ENCODE results near the gene DLK2. TPM values are rescaled to one million over a fixed set of nuclear protein-coding genes. Genes with fewer than 3 reads are reported as not detected.

DLK2 gene
- total RNA-seq, 1 experiment from 2014 or later, result 1.6 TPM

DNA sequence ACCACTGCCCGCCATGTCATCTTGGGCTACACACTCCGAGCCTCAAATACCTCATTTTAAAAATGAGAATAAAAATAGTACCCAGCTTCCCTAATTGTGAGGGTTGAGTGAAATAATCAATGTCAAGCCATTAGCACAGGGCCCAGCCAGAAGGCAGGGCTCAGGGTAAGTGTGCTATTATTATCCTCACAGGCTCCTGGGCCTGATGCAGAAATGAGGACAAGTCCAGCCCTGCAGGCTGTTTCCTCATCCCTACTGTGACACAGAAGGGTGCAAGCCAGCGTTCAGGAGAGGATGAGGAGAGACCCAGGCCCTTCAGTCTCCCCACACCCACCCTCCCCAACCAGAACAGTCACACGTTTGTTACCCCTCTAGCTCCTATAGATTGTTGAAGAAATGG, 4.0 kb downstream of the DLK2 start:
- POLR2A ChIA-PET, result no interaction called here
- BruUV-seq (replicated peaks), result no TSS peak

More for the DNA sequence above, 4.0 kb downstream of the DLK2 start:
- Histone ChIP-seq H3K4me2 (ENCODE audit: low read length) (no peak overlapping the region), H3K4me1 (ENCODE audit: control insufficient read depth in 1 of 2, insufficient read depth in 2 of 2, low read length in 2 of 2) (peaks cover 5 to 17% of the 10 kb centered on the region in 2 experiments; a peak in 3 of 4 replicates), H3K9me3 (ENCODE audit: control insufficient read depth in 1 of 2, insufficient read depth in 1 of 2, low read depth in 1 of 2, low read length in 2 of 2) (no peaks in the 10 kb centered on the region), H3K27ac (ENCODE audit: low read depth, low read length) (no peak overlapping the region), H3K4me3 (replicated peaks in 1 of 2; ENCODE audit: low read depth in 1 of 2, low read length in 2 of 2) (no peak overlapping the region), H3K9me2 (ENCODE audit: insufficient read depth) (no peaks in the 10 kb centered on the region), H3K27me3 (ENCODE audit: insufficient read depth, low read length) (no peaks in the 10 kb centered on the region), H3K36me3 (ENCODE audit: control insufficient read depth in 1 of 2, insufficient read depth in 2 of 2, low read length in 2 of 2) (peaks cover 0 to 3% of the 10 kb centered on the region in 2 experiments; a peak in 3 of 4 replicates), H3K9ac (ENCODE audit: low read length) (no peak overlapping the region), H3K79me2 (ENCODE audit: insufficient read depth, low read length) (no peaks in the 10 kb centered on the region), H2AFZ (ENCODE audit: low read depth, low read length, poor library complexity, severe bottlenecking) (no peak overlapping the region), H4K20me1 (ENCODE audit: insufficient read depth) (no peaks in the 10 kb centered on the region)
- TF ChIP-seq FOSL1 (IDR thresholded peaks at IDR 0.05; ENCODE audit: low read depth), result no peak
- no peak for TF ChIP-seq ZNF274 (IDR thresholded peaks at IDR 0.05; ENCODE audit: low read depth, low read length)
- TF ChIP-seq JUND (IDR thresholded peaks at IDR 0.05), result no peak
- TF ChIP-seq SIN3A (IDR thresholded peaks at IDR 0.05; ENCODE audit: low read depth), result no peak
- no peak for TF ChIP-seq EZH2phosphoT487 (IDR thresholded peaks at IDR 0.05; ENCODE audit: borderline replicate concordance)
- TF ChIP-seq, protein P1, sequence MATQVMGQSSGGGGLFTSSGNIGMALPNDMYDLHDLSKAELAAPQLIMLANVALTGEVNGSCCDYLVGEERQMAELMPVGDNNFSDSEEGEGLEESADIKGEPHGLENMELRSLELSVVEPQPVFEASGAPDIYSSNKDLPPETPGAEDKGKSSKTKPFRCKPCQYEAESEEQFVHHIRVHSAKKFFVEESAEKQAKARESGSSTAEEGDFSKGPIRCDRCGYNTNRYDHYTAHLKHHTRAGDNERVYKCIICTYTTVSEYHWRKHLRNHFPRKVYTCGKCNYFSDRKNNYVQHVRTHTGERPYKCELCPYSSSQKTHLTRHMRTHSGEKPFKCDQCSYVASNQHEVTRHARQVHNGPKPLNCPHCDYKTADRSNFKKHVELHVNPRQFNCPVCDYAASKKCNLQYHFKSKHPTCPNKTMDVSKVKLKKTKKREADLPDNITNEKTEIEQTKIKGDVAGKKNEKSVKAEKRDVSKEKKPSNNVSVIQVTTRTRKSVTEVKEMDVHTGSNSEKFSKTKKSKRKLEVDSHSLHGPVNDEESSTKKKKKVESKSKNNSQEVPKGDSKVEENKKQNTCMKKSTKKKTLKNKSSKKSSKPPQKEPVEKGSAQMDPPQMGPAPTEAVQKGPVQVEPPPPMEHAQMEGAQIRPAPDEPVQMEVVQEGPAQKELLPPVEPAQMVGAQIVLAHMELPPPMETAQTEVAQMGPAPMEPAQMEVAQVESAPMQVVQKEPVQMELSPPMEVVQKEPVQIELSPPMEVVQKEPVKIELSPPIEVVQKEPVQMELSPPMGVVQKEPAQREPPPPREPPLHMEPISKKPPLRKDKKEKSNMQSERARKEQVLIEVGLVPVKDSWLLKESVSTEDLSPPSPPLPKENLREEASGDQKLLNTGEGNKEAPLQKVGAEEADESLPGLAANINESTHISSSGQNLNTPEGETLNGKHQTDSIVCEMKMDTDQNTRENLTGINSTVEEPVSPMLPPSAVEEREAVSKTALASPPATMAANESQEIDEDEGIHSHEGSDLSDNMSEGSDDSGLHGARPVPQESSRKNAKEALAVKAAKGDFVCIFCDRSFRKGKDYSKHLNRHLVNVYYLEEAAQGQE (IDR thresholded peaks at IDR 0.05; ENCODE audit: low read depth), result no peak
- no peak for TF ChIP-seq RAD21 (IDR thresholded peaks at IDR 0.05; ENCODE audit: low read depth)
- TF ChIP-seq, protein P2, sequence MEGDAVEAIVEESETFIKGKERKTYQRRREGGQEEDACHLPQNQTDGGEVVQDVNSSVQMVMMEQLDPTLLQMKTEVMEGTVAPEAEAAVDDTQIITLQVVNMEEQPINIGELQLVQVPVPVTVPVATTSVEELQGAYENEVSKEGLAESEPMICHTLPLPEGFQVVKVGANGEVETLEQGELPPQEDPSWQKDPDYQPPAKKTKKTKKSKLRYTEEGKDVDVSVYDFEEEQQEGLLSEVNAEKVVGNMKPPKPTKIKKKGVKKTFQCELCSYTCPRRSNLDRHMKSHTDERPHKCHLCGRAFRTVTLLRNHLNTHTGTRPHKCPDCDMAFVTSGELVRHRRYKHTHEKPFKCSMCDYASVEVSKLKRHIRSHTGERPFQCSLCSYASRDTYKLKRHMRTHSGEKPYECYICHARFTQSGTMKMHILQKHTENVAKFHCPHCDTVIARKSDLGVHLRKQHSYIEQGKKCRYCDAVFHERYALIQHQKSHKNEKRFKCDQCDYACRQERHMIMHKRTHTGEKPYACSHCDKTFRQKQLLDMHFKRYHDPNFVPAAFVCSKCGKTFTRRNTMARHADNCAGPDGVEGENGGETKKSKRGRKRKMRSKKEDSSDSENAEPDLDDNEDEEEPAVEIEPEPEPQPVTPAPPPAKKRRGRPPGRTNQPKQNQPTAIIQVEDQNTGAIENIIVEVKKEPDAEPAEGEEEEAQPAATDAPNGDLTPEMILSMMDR (IDR thresholded peaks at IDR 0.05 in 2 of 3, conservative IDR thresholded peaks at IDR 0.05 in 1 of 3; ENCODE audit: borderline replicate concordance in 1 of 3, insufficient read depth in 1 of 3, low read depth in 2 of 3, low read length in 2 of 3), result no peak
- TF ChIP-seq EZH2 (IDR thresholded peaks at IDR 0.05), result no peak
- TF ChIP-seq CBX3 (IDR thresholded peaks at IDR 0.05; ENCODE audit: low read depth), result no peak
- TF ChIP-seq YY1 (IDR thresholded peaks at IDR 0.05; ENCODE audit: extremely low read depth, insufficient replicate concordance, low read depth, low read length), result no peak
- TF ChIP-seq, protein P3, sequence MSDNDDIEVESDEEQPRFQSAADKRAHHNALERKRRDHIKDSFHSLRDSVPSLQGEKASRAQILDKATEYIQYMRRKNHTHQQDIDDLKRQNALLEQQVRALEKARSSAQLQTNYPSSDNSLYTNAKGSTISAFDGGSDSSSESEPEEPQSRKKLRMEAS (IDR thresholded peaks at IDR 0.05), result no peak
- TF ChIP-seq, protein P4, sequence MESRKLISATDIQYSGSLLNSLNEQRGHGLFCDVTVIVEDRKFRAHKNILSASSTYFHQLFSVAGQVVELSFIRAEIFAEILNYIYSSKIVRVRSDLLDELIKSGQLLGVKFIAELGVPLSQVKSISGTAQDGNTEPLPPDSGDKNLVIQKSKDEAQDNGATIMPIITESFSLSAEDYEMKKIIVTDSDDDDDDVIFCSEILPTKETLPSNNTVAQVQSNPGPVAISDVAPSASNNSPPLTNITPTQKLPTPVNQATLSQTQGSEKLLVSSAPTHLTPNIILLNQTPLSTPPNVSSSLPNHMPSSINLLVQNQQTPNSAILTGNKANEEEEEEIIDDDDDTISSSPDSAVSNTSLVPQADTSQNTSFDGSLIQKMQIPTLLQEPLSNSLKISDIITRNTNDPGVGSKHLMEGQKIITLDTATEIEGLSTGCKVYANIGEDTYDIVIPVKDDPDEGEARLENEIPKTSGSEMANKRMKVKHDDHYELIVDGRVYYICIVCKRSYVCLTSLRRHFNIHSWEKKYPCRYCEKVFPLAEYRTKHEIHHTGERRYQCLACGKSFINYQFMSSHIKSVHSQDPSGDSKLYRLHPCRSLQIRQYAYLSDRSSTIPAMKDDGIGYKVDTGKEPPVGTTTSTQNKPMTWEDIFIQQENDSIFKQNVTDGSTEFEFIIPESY (IDR thresholded peaks at IDR 0.05; ENCODE audit: extremely low read depth, insufficient replicate concordance, low read length), result no peak
- TF ChIP-seq, protein P5, sequence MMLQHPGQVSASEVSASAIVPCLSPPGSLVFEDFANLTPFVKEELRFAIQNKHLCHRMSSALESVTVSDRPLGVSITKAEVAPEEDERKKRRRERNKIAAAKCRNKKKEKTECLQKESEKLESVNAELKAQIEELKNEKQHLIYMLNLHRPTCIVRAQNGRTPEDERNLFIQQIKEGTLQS (IDR thresholded peaks at IDR 0.05), result no peak
- no peak for TF ChIP-seq ZFX (IDR thresholded peaks at IDR 0.05)
- no peak for TF ChIP-seq EGR1 (IDR thresholded peaks at IDR 0.05; ENCODE audit: low read depth)
- TF ChIP-seq TCF7L2 (IDR thresholded peaks at IDR 0.05; ENCODE audit: borderline replicate concordance, extremely low read depth, insufficient read depth, insufficient read length), result no peak
- TF ChIP-seq POLR2AphosphoS5 (IDR thresholded peaks at IDR 0.05; ENCODE audit: low read depth, low read length), result no peak
- TF ChIP-seq SP1 (IDR thresholded peaks at IDR 0.05; ENCODE audit: low read depth), result no peak
- TF ChIP-seq CEBPB (IDR thresholded peaks at IDR 0.05; ENCODE audit: low read depth), result no peak
- DNase-seq (ENCODE audit: low read depth, low spot score) (no peak), ATAC-seq (no peak)
- ChIA-PET RAD21 (ENCODE audit: low non-redundant PET in 1 of 2, low total read pairs in 2 of 2, uncharacterized antibody in 2 of 2, unreplicated experiment in 2 of 2) (no interaction called here), CTCF (no interaction called here)
- intact Hi-C loops (cut with micrococcal nuclease), result no loop called here

Data from HCT116 (cell line).